Upper lobe of left lung (tissue), 6 donors: Measurements from ENCODE around the gene AGBL4. TPM values are rescaled to one million over a fixed set of nuclear protein-coding genes. Genes with fewer than 3 reads are reported as not detected.

ENCODE experiments used
- ATAC-seq, 2 donors: fragments of 200-7000 bp; cut with Tn5 transposase; one replicate each; pipeline ENCODE4 v1.9.1; 2022; ENCODE audit warnings: mild to moderate bottlenecking in 2 of 2, moderate library complexity in 2 of 2; ENCODE audit not compliant: low FRiP score in 2 of 2
- DNase-seq, 2 donors: peaks; one replicate each; pipeline ENCODE4 v3.0.0-alpha.2; 2019 to 2020
- H3K27ac ChIP-seq, 4 donors: fragments of 200-600 bp; sonication (generic); one replicate each; pipeline ENCODE4 v1.5.1; 2016 to 2019
- H3K27me3 ChIP-seq, 4 donors: fragments of 200-600 bp; sonication (generic); one replicate each; pipeline ENCODE4 v1.5.1; 2017 to 2019
- H3K36me3 ChIP-seq, 4 donors: fragments of 200-600 bp; sonication (generic); one replicate each; pipeline ENCODE4 v1.5.1; 2016 to 2019
- H3K4me1 ChIP-seq, 4 donors: fragments of 200-600 bp; sonication (generic); one replicate each; pipeline ENCODE4 v1.5.1; 2018 to 2019
- H3K4me3 ChIP-seq, 4 donors: fragments of 200-600 bp; sonication (generic); one replicate each; pipeline ENCODE4 v1.5.1; 2017 to 2019; ENCODE audit warnings: mild to moderate bottlenecking in 2 of 4, moderate library complexity in 1 of 4
- H3K9me3 ChIP-seq, 4 donors: fragments of 200-600 bp; sonication (generic); one replicate each; pipeline ENCODE4 v1.5.1; 2018 to 2019
- CTCF ChIP-seq, 6 experiments: fragments of 450-650 bp in 4 of 6; fragments of 200-600 bp in 2 of 6; sonication (generic) in 2 of 6; IDR thresholded peaks; one replicate each; pipeline ENCODE4 v1.5.1; 2016 to 2019; ENCODE audit warnings: antibody characterized with exemption in 6 of 6
- EP300 ChIP-seq, 4 donors: sonication (generic); formaldehyde crosslinking; IDR thresholded peaks; one replicate each; pipeline ENCODE4 v1.5.1; 2017; ENCODE audit warnings: antibody characterized with exemption in 4 of 4, control low read depth in 2 of 4
- POLR2A ChIP-seq, 4 donors: fragments of 450-650 bp; IDR thresholded peaks; one replicate each; pipeline ENCODE4 v1.5.1; 2016 to 2017; ENCODE audit warnings: antibody characterized with exemption in 4 of 4, mild to moderate bottlenecking in 2 of 4
- POLR2AphosphoS5 ChIP-seq, 2 donors: sonication (generic); formaldehyde crosslinking; IDR thresholded peaks; one replicate each; pipeline ENCODE4 v1.5.1; 2017; ENCODE audit warnings: antibody characterized with exemption in 2 of 2
- WGBS, 2 donors: methylation state at CpG; one replicate each; pipeline ENCODE4 v1.1.5; 2017 to 2018; 5-methylcytosine and 5-hydroxymethylcytosine counted together
- total RNA-seq, 6 donors: library from RNA; depleted of rRNA in 4 of 6; stranded (reverse); fragments of >200 nt in 4 of 6; gene quantifications; one replicate each; pipeline versions ENCODE4 v1.1.0 to v1.2.1, GENCODE V29; 2016 to 2021
- donor health status: DM: no; HTN: no; CAD: no; lungs with moderate emphysema.
- donor health status: DM: no; HTN: yes; CAD: no; lungs with severe emphysema.

AGBL4 gene
- total RNA-seq, 6 donors from 2014 or later = 0.57 to 10.5 (median 1.5) TPM

GRCh38 chr1:48738356-48738755 lies 1285.4 kb downstream of the AGBL4 start:
- Histone ChIP-seq H3K9me3 (no peaks in the 10 kb centered on the region), H3K4me1 (no peaks in the 10 kb centered on the region), H3K36me3 (peaks cover 0 to 39% (median 4%) of the 10 kb centered on the region in 4 donors), H3K4me3 (no peak overlapping the region), H3K27ac (no peak overlapping the region), H3K27me3 (no peaks in the 10 kb centered on the region)
- no peak for ATAC-seq
- TF ChIP-seq CTCF (IDR thresholded peaks at IDR 0.05) (no peak), POLR2AphosphoS5 (IDR thresholded peaks at IDR 0.05) (no peak), POLR2A (IDR thresholded peaks at IDR 0.05) (no peak), EP300 (IDR thresholded peaks at IDR 0.05) (no peak)
- DNase-seq = no peak
- whole genome bisulfite sequencing, 2 donors = 95 to 98% methylated on average over 4 of the region's 4 CpGs

GRCh38 chr1:48735796-48736195 lies 1288.0 kb downstream of the AGBL4 start:
- DNase-seq (no peak), ATAC-seq (no peak)
- TF ChIP-seq POLR2AphosphoS5 (IDR thresholded peaks at IDR 0.05) (no peak), CTCF (IDR thresholded peaks at IDR 0.05) (no peak), EP300 (IDR thresholded peaks at IDR 0.05) (no peak), POLR2A (IDR thresholded peaks at IDR 0.05) (no peak)
- Histone ChIP-seq H3K27me3 (no peaks in the 10 kb centered on the region), H3K9me3 (no peaks in the 10 kb centered on the region), H3K4me3 (no peak overlapping the region), H3K27ac (no peak overlapping the region), H3K36me3 (peaks cover 0 to 44% (median 5%) of the 10 kb centered on the region in 4 donors), H3K4me1 (no peaks in the 10 kb centered on the region)
- WGBS, 2 donors = 89 to 90% methylated on average over 6 of the region's 6 CpGs

- Histone ChIP-seq H3K4me3 (no peak overlapping the region), H3K27ac (no peak overlapping the region), H3K27me3 (no peaks in the 10 kb centered on the region), H3K9me3 (no peaks in the 10 kb centered on the region), H3K36me3 (peaks cover 0 to 41% (median 5%) of the 10 kb centered on the region in 4 donors), H3K4me1 (no peaks in the 10 kb centered on the region)
- ATAC-seq = no peak
- DNase-seq = no peak
- 70 to 83% methylated on average over 10 of the region's 10 CpGs for WGBS, 2 donors
- TF ChIP-seq EP300 (IDR thresholded peaks at IDR 0.05) (no peak), POLR2AphosphoS5 (IDR thresholded peaks at IDR 0.05) (no peak), CTCF (IDR thresholded peaks at IDR 0.05) (no peak), POLR2A (IDR thresholded peaks at IDR 0.05) (no peak)
These were observed 1293.4 kb downstream of the AGBL4 start for GRCh38 chr1:48730164-48730910.

GRCh38 chr1:48728584-48728983 lies 1295.2 kb downstream of the AGBL4 start:
- Histone ChIP-seq H3K4me3 (no peak overlapping the region), H3K27ac (no peak overlapping the region), H3K27me3 (no peaks in the 10 kb centered on the region), H3K36me3 (peaks cover 0 to 25% (median 2%) of the 10 kb centered on the region in 4 donors), H3K9me3 (no peaks in the 10 kb centered on the region), H3K4me1 (no peaks in the 10 kb centered on the region)
- peak in 1 of 2 donors; percentile 69 for ATAC-seq
- TF ChIP-seq POLR2AphosphoS5 (IDR thresholded peaks at IDR 0.05) = no peak
- TF ChIP-seq POLR2A (IDR thresholded peaks at IDR 0.05) = no peak
- no peak for TF ChIP-seq CTCF (IDR thresholded peaks at IDR 0.05)
- TF ChIP-seq EP300 (IDR thresholded peaks at IDR 0.05) = no peak
- WGBS, 2 donors = 58 to 76% methylated on average over 1 to 2 of the region's 2 CpGs
- DNase-seq = no peak
